ENCODE measurements around the gene USP15.

Gene USP15

GRCh38 chr12:62403031-62403430 is 142.8 kb downstream of the USP15 start:
- H3K36me3 ChIP-seq (replicated peaks; ENCODE audit: insufficient read depth, low read length), result no peaks in the 10 kb centered on the region; the same call in 1 of the 2 replicates
- no peak for DNase-seq
- no peaks in the 10 kb centered on the region for H3K27me3 ChIP-seq (replicated peaks; ENCODE audit: insufficient read depth, low read length)
- H3F3A ChIP-seq (ENCODE audit: insufficient read depth, low read length), result no peaks in the 10 kb centered on the region
- no peak overlapping the region for H3K4me3 ChIP-seq (ENCODE audit: low read length)
- no peaks in the 10 kb centered on the region for H3K79me2 ChIP-seq (ENCODE audit: low read length)
- TF ChIP-seq EZH2phosphoT487 (IDR thresholded peaks at IDR 0.05; ENCODE audit: low read length), result no peak
- TF ChIP-seq, protein P1, sequence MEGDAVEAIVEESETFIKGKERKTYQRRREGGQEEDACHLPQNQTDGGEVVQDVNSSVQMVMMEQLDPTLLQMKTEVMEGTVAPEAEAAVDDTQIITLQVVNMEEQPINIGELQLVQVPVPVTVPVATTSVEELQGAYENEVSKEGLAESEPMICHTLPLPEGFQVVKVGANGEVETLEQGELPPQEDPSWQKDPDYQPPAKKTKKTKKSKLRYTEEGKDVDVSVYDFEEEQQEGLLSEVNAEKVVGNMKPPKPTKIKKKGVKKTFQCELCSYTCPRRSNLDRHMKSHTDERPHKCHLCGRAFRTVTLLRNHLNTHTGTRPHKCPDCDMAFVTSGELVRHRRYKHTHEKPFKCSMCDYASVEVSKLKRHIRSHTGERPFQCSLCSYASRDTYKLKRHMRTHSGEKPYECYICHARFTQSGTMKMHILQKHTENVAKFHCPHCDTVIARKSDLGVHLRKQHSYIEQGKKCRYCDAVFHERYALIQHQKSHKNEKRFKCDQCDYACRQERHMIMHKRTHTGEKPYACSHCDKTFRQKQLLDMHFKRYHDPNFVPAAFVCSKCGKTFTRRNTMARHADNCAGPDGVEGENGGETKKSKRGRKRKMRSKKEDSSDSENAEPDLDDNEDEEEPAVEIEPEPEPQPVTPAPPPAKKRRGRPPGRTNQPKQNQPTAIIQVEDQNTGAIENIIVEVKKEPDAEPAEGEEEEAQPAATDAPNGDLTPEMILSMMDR (IDR thresholded peaks at IDR 0.05; ENCODE audit: low read length), result no peak
- H3K9ac ChIP-seq (ENCODE audit: low read length), result no peak overlapping the region
- no peak overlapping the region for H2AFZ ChIP-seq (ENCODE audit: low read length)
- no peaks in the 10 kb centered on the region for H4K20me1 ChIP-seq (ENCODE audit: insufficient read depth, low read length)
- H3K4me1 ChIP-seq (ENCODE audit: low read length), result no peaks in the 10 kb centered on the region
- H3K4me2 ChIP-seq (ENCODE audit: low read depth, low read length), result no peak overlapping the region
- no peaks in the 10 kb centered on the region for H3K9me2 ChIP-seq (replicated peaks; ENCODE audit: insufficient read depth, low read length)
- H3K9me3 ChIP-seq (replicated peaks; ENCODE audit: insufficient read depth, low read length), result no peaks in the 10 kb centered on the region
- H3K27ac ChIP-seq (ENCODE audit: low read length), result no peak overlapping the region

GRCh38 chr12:62407587-62407986 is 147.4 kb downstream of the USP15 start:
- no peak for TF ChIP-seq EZH2 (optimal IDR thresholded peaks at IDR 0.05; ENCODE audit: low read depth, low read length)
- TF ChIP-seq, protein P1 (IDR thresholded peaks at IDR 0.05; ENCODE audit: low read length), result no peak
- Histone ChIP-seq H4K20me1 (ENCODE audit: insufficient read depth, low read length) (no peaks in the 10 kb centered on the region), H3K4me1 (ENCODE audit: low read length) (no peaks in the 10 kb centered on the region), H3K4me3 (ENCODE audit: low read length) (no peak overlapping the region), H3K9me2 (replicated peaks; ENCODE audit: insufficient read depth, low read length) (no peaks in the 10 kb centered on the region), H3K36me3 (replicated peaks; ENCODE audit: insufficient read depth, low read length) (no peaks in the 10 kb centered on the region), H3F3A (ENCODE audit: insufficient read depth, low read length) (no peaks in the 10 kb centered on the region), H2AFZ (ENCODE audit: low read length) (no peak overlapping the region), H3K4me2 (ENCODE audit: low read depth, low read length) (no peak overlapping the region), H3K27ac (ENCODE audit: low read length) (no peak overlapping the region), H3K27me3 (replicated peaks; ENCODE audit: insufficient read depth, low read length) (no peaks in the 10 kb centered on the region), H3K9ac (ENCODE audit: low read length) (no peak overlapping the region), H3K9me3 (replicated peaks; ENCODE audit: insufficient read depth, low read length) (no peaks in the 10 kb centered on the region), H3K79me2 (ENCODE audit: low read length) (no peaks in the 10 kb centered on the region)
- no peak for DNase-seq

DNA sequence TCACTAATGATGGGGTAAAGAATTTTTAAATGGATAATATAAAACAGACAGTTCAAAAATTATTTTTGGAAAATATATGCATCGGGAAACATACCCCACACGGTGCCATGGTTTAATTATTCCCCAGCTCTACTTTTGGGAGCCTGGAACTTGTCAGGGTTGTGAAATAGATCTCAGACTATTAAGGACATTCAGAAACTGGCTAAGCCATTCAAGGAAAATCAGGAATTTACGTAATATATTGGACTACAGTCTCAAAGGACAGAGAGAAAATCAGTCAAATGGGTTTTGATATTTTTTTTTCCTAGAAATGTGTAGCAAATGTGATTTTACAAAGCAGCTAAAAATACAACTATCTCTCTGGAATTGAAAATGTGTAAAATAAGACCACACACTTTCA is 148.9 kb downstream of the USP15 start:
- no peak overlapping the region for H3K9ac ChIP-seq (ENCODE audit: low read length)
- H3K9me2 ChIP-seq (replicated peaks; ENCODE audit: insufficient read depth, low read length), result no peaks in the 10 kb centered on the region
- no peaks in the 10 kb centered on the region for H3K36me3 ChIP-seq (replicated peaks; ENCODE audit: insufficient read depth, low read length)
- no peaks in the 10 kb centered on the region for H3K27me3 ChIP-seq (replicated peaks; ENCODE audit: insufficient read depth, low read length)
- no peaks in the 10 kb centered on the region for H3K4me1 ChIP-seq (ENCODE audit: low read length)
- no peak overlapping the region for H2AFZ ChIP-seq (ENCODE audit: low read length)
- H4K20me1 ChIP-seq (ENCODE audit: insufficient read depth, low read length), result no peaks in the 10 kb centered on the region
- no peak overlapping the region for H3K4me3 ChIP-seq (ENCODE audit: low read length)
- no peak overlapping the region for H3K27ac ChIP-seq (ENCODE audit: low read length)
- H3K9me3 ChIP-seq (replicated peaks; ENCODE audit: insufficient read depth, low read length), result no peaks in the 10 kb centered on the region
- no peaks in the 10 kb centered on the region for H3K79me2 ChIP-seq (ENCODE audit: low read length)
- H3K4me2 ChIP-seq (ENCODE audit: low read depth, low read length), result no peak overlapping the region
- TF ChIP-seq EZH2 (optimal IDR thresholded peaks at IDR 0.05; ENCODE audit: low read depth, low read length), result no peak
- TF ChIP-seq EZH2phosphoT487 (IDR thresholded peaks at IDR 0.05; ENCODE audit: low read length), result no peak
- TF ChIP-seq, protein P1 (IDR thresholded peaks at IDR 0.05; ENCODE audit: low read length), result no peak
- H3F3A ChIP-seq (ENCODE audit: insufficient read depth, low read length), result no peaks in the 10 kb centered on the region
- no peak for DNase-seq

Data from MM.1S (cell line).